Measurements from ENCODE around the gene SLC9C2. TPM values are rescaled to one million over a fixed set of nuclear protein-coding genes. Genes with fewer than 3 reads are reported as not detected.
A peak's percentile ranks its signal among the peaks of the same experiment; 100 is the strongest.

The SLC9C2 gene
- total RNA-seq, 1 donor, result not detected

DNA sequence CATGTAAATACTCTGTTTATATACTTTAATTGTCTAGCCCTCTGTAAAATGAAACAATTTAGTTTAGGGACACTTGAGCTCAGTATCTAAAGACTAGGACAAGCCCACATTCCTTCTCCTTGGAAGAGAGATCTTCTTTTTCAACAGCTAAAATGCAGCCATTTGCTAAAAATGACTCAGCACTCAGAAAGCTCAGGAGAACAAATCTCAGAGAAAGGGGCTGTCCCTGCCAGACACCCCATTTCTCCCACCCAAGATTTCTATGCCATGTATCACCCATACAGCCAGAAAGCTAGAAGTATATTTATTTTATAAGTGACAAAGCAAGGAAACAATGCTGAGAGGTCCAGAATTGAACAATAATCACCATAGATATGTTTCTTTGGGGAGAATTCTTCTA is 148.9 kb downstream of the SLC9C2 start:
- Histone ChIP-seq H3K4me1 (ENCODE audit: insufficient read depth, low read length) (peaks cover 9% of the 10 kb centered on the region), H3K4me2 (ENCODE audit: insufficient read depth, low read length) (no peak overlapping the region), H2AFZ (ENCODE audit: low read length) (peak overlapping the region; percentile 71), H3K36me3 (ENCODE audit: insufficient read depth, low read length) (no peaks in the 10 kb centered on the region), H4K20me1 (ENCODE audit: insufficient read depth, low read length) (no peaks in the 10 kb centered on the region), H3K4me3 (ENCODE audit: insufficient read depth, low read length) (no peak overlapping the region), H3K27ac (ENCODE audit: low read depth, low read length) (no peak overlapping the region), H3K9me3 (ENCODE audit: low read depth, low read length) (no peaks in the 10 kb centered on the region), H3K79me2 (ENCODE audit: insufficient read depth, low read length) (no peaks in the 10 kb centered on the region), H3K27me3 (ENCODE audit: insufficient read depth, low read length) (no peaks in the 10 kb centered on the region)
- TF ChIP-seq, protein P1, sequence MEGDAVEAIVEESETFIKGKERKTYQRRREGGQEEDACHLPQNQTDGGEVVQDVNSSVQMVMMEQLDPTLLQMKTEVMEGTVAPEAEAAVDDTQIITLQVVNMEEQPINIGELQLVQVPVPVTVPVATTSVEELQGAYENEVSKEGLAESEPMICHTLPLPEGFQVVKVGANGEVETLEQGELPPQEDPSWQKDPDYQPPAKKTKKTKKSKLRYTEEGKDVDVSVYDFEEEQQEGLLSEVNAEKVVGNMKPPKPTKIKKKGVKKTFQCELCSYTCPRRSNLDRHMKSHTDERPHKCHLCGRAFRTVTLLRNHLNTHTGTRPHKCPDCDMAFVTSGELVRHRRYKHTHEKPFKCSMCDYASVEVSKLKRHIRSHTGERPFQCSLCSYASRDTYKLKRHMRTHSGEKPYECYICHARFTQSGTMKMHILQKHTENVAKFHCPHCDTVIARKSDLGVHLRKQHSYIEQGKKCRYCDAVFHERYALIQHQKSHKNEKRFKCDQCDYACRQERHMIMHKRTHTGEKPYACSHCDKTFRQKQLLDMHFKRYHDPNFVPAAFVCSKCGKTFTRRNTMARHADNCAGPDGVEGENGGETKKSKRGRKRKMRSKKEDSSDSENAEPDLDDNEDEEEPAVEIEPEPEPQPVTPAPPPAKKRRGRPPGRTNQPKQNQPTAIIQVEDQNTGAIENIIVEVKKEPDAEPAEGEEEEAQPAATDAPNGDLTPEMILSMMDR (IDR thresholded peaks at IDR 0.05; ENCODE audit: extremely low read depth, low read depth, low read length), result no peak
- DNase-seq (ENCODE audit: insufficient read length, low spot score, missing footprints), result peak; percentile 22

DNA sequence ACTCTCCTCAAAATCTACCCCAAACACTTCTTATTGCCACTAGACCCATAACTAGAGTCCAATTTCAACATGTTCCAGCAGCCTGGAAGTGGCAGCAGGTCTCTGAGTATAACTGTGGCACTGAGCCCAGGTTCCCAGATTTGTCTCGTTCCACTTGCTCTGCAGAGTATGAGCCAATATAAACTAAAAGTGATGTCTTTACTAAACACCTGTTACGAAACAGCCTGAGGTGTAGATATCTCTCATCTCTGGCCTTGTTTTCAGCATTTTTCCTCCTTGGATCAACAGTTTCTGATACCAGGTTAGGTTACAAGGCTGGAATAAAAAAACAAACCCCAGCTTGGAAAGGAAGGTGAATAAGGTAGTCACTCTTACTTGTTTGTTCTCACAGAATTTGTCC is 150.9 kb downstream of the SLC9C2 start:
- no peaks in the 10 kb centered on the region for H3K79me2 ChIP-seq (ENCODE audit: insufficient read depth, low read length)
- no peaks in the 10 kb centered on the region for H3K9me3 ChIP-seq (ENCODE audit: low read depth, low read length)
- no peaks in the 10 kb centered on the region for H3K36me3 ChIP-seq (ENCODE audit: insufficient read depth, low read length)
- H3K4me2 ChIP-seq (ENCODE audit: insufficient read depth, low read length), result no peak overlapping the region
- TF ChIP-seq, protein P1 (IDR thresholded peaks at IDR 0.05; ENCODE audit: extremely low read depth, low read depth, low read length), result no peak
- no peak overlapping the region for H3K27ac ChIP-seq (ENCODE audit: low read depth, low read length)
- H4K20me1 ChIP-seq (ENCODE audit: insufficient read depth, low read length), result no peaks in the 10 kb centered on the region
- no peak overlapping the region for H3K4me3 ChIP-seq (ENCODE audit: insufficient read depth, low read length)
- H3K4me1 ChIP-seq (ENCODE audit: insufficient read depth, low read length), result peaks cover 9% of the 10 kb centered on the region
- no peaks in the 10 kb centered on the region for H3K27me3 ChIP-seq (ENCODE audit: insufficient read depth, low read length)
- no peak overlapping the region for H2AFZ ChIP-seq (ENCODE audit: low read length)
- no peak for DNase-seq (ENCODE audit: insufficient read length, low spot score, missing footprints)

Other genes starting within 250 kb of the SLC9C2 start
- 140 and 142 TPM in 2 replicates for gene PRDX6, start 125.7 kb downstream of the SLC9C2 start, total RNA-seq
- not detected in 2 replicates for gene TEX50, start 32.3 kb upstream of the SLC9C2 start, total RNA-seq
- gene ANKRD45, start 66.8 kb upstream of the SLC9C2 start, total RNA-seq, result 0.72 TPM in 1 of 2 replicates, not detected in the other
- gene KLHL20, start 111.9 kb upstream of the SLC9C2 start, total RNA-seq, result 26.4 and 29.8 TPM in 2 replicates
- 15.6 and 17.4 TPM in 2 replicates for gene DARS2, start 221.6 kb upstream of the SLC9C2 start, total RNA-seq
- gene CENPL, start 221.8 kb upstream of the SLC9C2 start, total RNA-seq, result 8.0 and 12.1 TPM in 2 replicates